Transverse colon (tissue), 4 donors: ENCODE results near the gene CNOT10. TPM values are rescaled to one million over a fixed set of nuclear protein-coding genes. Genes with fewer than 3 reads are reported as not detected.

Experiments
- DNase-seq: peaks from one replicate; pipeline ENCODE4 v3.0.0-alpha.2; 2019
- H3K27ac ChIP-seq, 4 donors: fragments of 200-600 bp; sonication (generic); 2 replicates each; pipeline ENCODE4 v1.5.1; 2016 to 2018; ENCODE audit warnings: inconsistent platforms in 4 of 4
- H3K27me3 ChIP-seq: fragments of 200-600 bp; sonication (generic); 2 replicates; pipeline ENCODE4 v1.5.1; 2017; ENCODE audit warnings: inconsistent platforms
- H3K36me3 ChIP-seq, 4 donors: fragments of 200-600 bp; sonication (generic); 2 replicates each; pipeline ENCODE4 v1.5.1; 2017 to 2019; ENCODE audit warnings: inconsistent platforms in 4 of 4
- H3K4me1 ChIP-seq, 4 donors: fragments of 200-600 bp; sonication (generic); 2 replicates each; pipeline ENCODE4 v1.5.1; 2017 to 2020; ENCODE audit warnings: inconsistent platforms in 4 of 4
- H3K4me3 ChIP-seq, 4 donors: fragments of 200-600 bp; sonication (generic); 1 replicate in 1 of 4; 2 replicates in 3 of 4; pipeline versions ENCODE4 v1.5.1 to v1.6.1; 2017 to 2019; ENCODE audit warnings: inconsistent platforms in 4 of 4
- H3K9me3 ChIP-seq, 2 donors: fragments of 200-600 bp; sonication (generic); 2 replicates each; pipeline ENCODE4 v1.5.1; 2017 to 2019; ENCODE audit warnings: inconsistent platforms in 2 of 2
- CTCF ChIP-seq, 5 experiments: fragments of 200-600 bp in 3 of 5; fragments of 450-650 bp in 2 of 5; sonication (generic) in 3 of 5; IDR thresholded peaks; 1 replicate in 2 of 5; 2 replicates in 3 of 5; pipeline ENCODE4 v1.5.1; 2016 to 2017; ENCODE audit warnings: antibody characterized with exemption in 5 of 5, inconsistent platforms in 3 of 5, mild to moderate bottlenecking in 2 of 5, moderate library complexity in 1 of 5
- EP300 ChIP-seq: sonication (generic); formaldehyde crosslinking; IDR thresholded peaks from one replicate; pipeline ENCODE4 v1.6.1; 2017; ENCODE audit warnings: antibody characterized with exemption, low read depth
- POLR2A ChIP-seq: fragments of 450-650 bp; IDR thresholded peaks from one replicate; pipeline ENCODE4 v1.6.1; 2016; ENCODE audit warnings: antibody characterized with exemption, mild to moderate bottlenecking, moderate library complexity
- POLR2AphosphoS5 ChIP-seq, 3 donors: sonication (generic); formaldehyde crosslinking; IDR thresholded peaks; one replicate each; pipeline ENCODE4 v1.6.1; 2016; ENCODE audit warnings: antibody characterized with exemption in 3 of 3
- WGBS, 2 donors: methylation state at CpG; one replicate each; pipeline ENCODE4 v1.1.5; 2018; ENCODE audit warnings: low coverage in 1 of 2; 5-methylcytosine and 5-hydroxymethylcytosine counted together
- in situ Hi-C, 4 donors: fragments of 200-750 bp; cut with MboI; loops; one replicate each; pipeline versions ENCODE4 v1.15.0 to v1.15.1; 2017; ENCODE audit warnings: low sequenced_read_pairs in 3 of 4, low pct_ligation_motif_present in 1 of 4, low pct_unique_long_range_greater_than_20kb in 1 of 4
- intact Hi-C: fragments of 100-400 bp; cut with DNase I; formaldehyde crosslinking; loops from one replicate; pipeline ENCODE4 v1.15.1; 2023; ENCODE audit warnings: low total_unique reads
- total RNA-seq, 4 donors: library from RNA; depleted of rRNA; stranded (reverse); fragments of >200 nt; gene quantifications; one replicate each; pipeline ENCODE4 v1.1.0, GENCODE V29; 2016

CNOT10 gene
- total RNA-seq, 4 donors from 2014 or later, result 13.8 to 34.6 (median 25.2) TPM

GRCh38 chr3:32819551-32820348, 134.8 kb downstream of the CNOT10 start:
- in situ Hi-C loops, result no loop called here
- WGBS, 2 donors, result 57 to 73% methylated on average over 9 to 41 of the region's 41 CpGs

GRCh38 chr3:32820430-32820829, 135.4 kb downstream of the CNOT10 start:
- TF ChIP-seq POLR2A (no peak), EP300 (no peak), POLR2AphosphoS5 (IDR thresholded peaks at IDR 0.05) (no peak), CTCF (IDR thresholded peaks at IDR 0.05) (no peak)
- DNase-seq, result no peak
- Histone ChIP-seq H3K4me1 (peaks cover 4 to 38% (median 25%) of the 10 kb centered on the region in 4 donors), H3K36me3 (no peaks in the 10 kb centered on the region), H3K9me3 (no peaks in the 10 kb centered on the region), H3K27ac (no peak overlapping the region), H3K4me3 (no peak overlapping the region), H3K27me3 (peaks cover 99% of the 10 kb centered on the region)
- in situ Hi-C loops (no loop called here), intact Hi-C loops (no loop called here)
- WGBS, 2 donors, result 69 to 76% methylated on average over 2 of the region's 2 CpGs

More at GRCh38 chr3:32819551-32820348, 134.8 kb downstream of the CNOT10 start:
- DNase-seq, result no peak
- Histone ChIP-seq H3K4me3 (no peak overlapping the region), H3K27me3 (peaks cover 100% of the 10 kb centered on the region), H3K9me3 (no peaks in the 10 kb centered on the region), H3K4me1 (peaks cover 4 to 38% (median 25%) of the 10 kb centered on the region in 4 donors), H3K27ac (no peak overlapping the region), H3K36me3 (no peaks in the 10 kb centered on the region)
- TF ChIP-seq POLR2AphosphoS5 (IDR thresholded peaks at IDR 0.05) (no peak), CTCF (IDR thresholded peaks at IDR 0.05) (no peak), POLR2A (no peak), EP300 (no peak)
- intact Hi-C loops, result no loop called here

- Histone ChIP-seq H3K9me3 (no peaks in the 10 kb centered on the region), H3K27me3 (peaks cover 94% of the 10 kb centered on the region), H3K4me3 (no peak overlapping the region), H3K27ac (no peak overlapping the region), H3K4me1 (peaks cover 4 to 34% (median 25%) of the 10 kb centered on the region in 4 donors), H3K36me3 (no peaks in the 10 kb centered on the region)
- no peak for TF ChIP-seq CTCF (IDR thresholded peaks at IDR 0.05)
- no peak for TF ChIP-seq EP300
- TF ChIP-seq POLR2A, result no peak
- no peak for TF ChIP-seq POLR2AphosphoS5 (IDR thresholded peaks at IDR 0.05)
- DNase-seq, result no peak
- in situ Hi-C loops (no loop called here), intact Hi-C loops (no loop called here)
- 51 to 66% methylated on average over 7 to 12 of the region's 12 CpGs for WGBS, 2 donors
Measured at GRCh38 chr3:32820971-32821685, 136.1 kb downstream of the CNOT10 start.

GRCh38 chr3:32821686-32822296, 136.8 kb downstream of the CNOT10 start:
- Histone ChIP-seq H3K4me3 (no peak overlapping the region), H3K27me3 (peaks cover 88% of the 10 kb centered on the region)
- WGBS, 2 donors, result 44 to 54% methylated on average over 6 to 28 of the region's 44 CpGs

More at GRCh38 chr3:32821686-32822296, 136.8 kb downstream of the CNOT10 start:
- intact Hi-C loops, result no loop called here
- H3K27ac ChIP-seq, result no peak overlapping the region
- H3K36me3 ChIP-seq, result no peaks in the 10 kb centered on the region
- DNase-seq, result no peak
- H3K9me3 ChIP-seq, result no peaks in the 10 kb centered on the region
- TF ChIP-seq EP300 (no peak), POLR2A (no peak), CTCF (IDR thresholded peaks at IDR 0.05) (no peak), POLR2AphosphoS5 (IDR thresholded peaks at IDR 0.05) (no peak)
- H3K4me1 ChIP-seq, result peaks cover 4 to 27% (median 19%) of the 10 kb centered on the region in 4 donors
- in situ Hi-C loops, result no loop called here
